Measurements from ENCODE around the gene ATP6V1G3. TPM values are rescaled to one million over a fixed set of nuclear protein-coding genes. Genes with fewer than 3 reads are reported as not detected.
A peak's percentile ranks its signal among the peaks of the same experiment; 100 is the strongest.

The ATP6V1G3 gene
- total and polyA plus RNA-seq, 9 of the 15 experiments (the other 6 are each of a cell fraction or from before 2014, with no cell fraction given) = 0.32 TPM; not detected in 8

GRCh38 chr1:198588845-198589244 is 48.4 kb upstream of the ATP6V1G3 start:
- no peaks in the 10 kb centered on the region for H3K9me1 ChIP-seq (ENCODE audit: control insufficient read depth, insufficient read depth, low read length)
- peaks cover 3% of the 10 kb centered on the region for H3K9me3 ChIP-seq (replicated peaks; ENCODE audit: control insufficient read depth, insufficient read depth, low read depth, low read length)
- no peaks in the 10 kb centered on the region for H3K36me3 ChIP-seq (ENCODE audit: control insufficient read depth, insufficient read depth, low read length)
- H3K4me2 ChIP-seq (ENCODE audit: insufficient read depth, low read length) = no peak overlapping the region
- no peaks in the 10 kb centered on the region for H3K4me1 ChIP-seq (replicated peaks in 1 of 2; ENCODE audit: control insufficient read depth in 2 of 2, insufficient read depth in 2 of 2, low read length in 2 of 2)
- H3K79me2 ChIP-seq (ENCODE audit: control insufficient read depth, insufficient read depth, low read length) = no peaks in the 10 kb centered on the region
- FAIRE-seq = no peak
- no TSS peak for BruUV-seq (replicated peaks)
- peak; percentile 60 for TF ChIP-seq RBM25 (IDR thresholded peaks at IDR 0.05; ENCODE audit: low read depth, low read length, severe bottlenecking)
- peak; percentile 96 for TF ChIP-seq ZNF507 (tag; conservative IDR thresholded peaks at IDR 0.05)
- TF ChIP-seq IRF1 (CRISPR knock-in tag; IDR thresholded peaks at IDR 0.05; ENCODE audit: borderline replicate concordance) = no peak
- 0 out of 4 replicates have a peak, but pooled peaks of 1 of the 2 experiments have one; percentile 13 for TF ChIP-seq TRIM24 (IDR thresholded peaks at IDR 0.05)
- no peak overlapping the region for H2AFZ ChIP-seq (ENCODE audit: low read depth, low read length)
- H3K27me3 ChIP-seq (ENCODE audit: control insufficient read depth in 2 of 2, insufficient read depth in 2 of 2, low read length in 2 of 2) = no peaks in the 10 kb centered on the region
- no peak overlapping the region for H3K4me3 ChIP-seq
- ChIA-PET CTCF (ENCODE audit: low intra/inter-chr PET ratio) (no interaction called here), POLR2A (interaction anchor here (0.9 kb wide), 1 partner anchor 21 kb away, joined by 3 read pairs; no protein-coding TSS in a partner anchor)
- no peak for DNase-seq (ENCODE audit: extremely low read depth in 1 of 4, low spot score in 3 of 4)
- no peak for ATAC-seq
- in situ Hi-C loops (cut with MboI) (no loop called here), intact Hi-C loops (cut with micrococcal nuclease) (no loop called here)
- H3K9ac ChIP-seq (ENCODE audit: insufficient read depth in 1 of 2, low read depth in 2 of 2, low read length in 2 of 2) = no peak overlapping the region
- no peaks in the 10 kb centered on the region for H4K20me1 ChIP-seq (replicated peaks; ENCODE audit: control insufficient read depth, insufficient read depth, low read length)
- no peak overlapping the region for H3K27ac ChIP-seq (ENCODE audit: extremely low read depth, low read depth, low read length)

GRCh38 chr1:198584163-198584562 is 43.7 kb upstream of the ATP6V1G3 start:
- H3K4me3 ChIP-seq = no peak overlapping the region
- H3K9ac ChIP-seq (ENCODE audit: insufficient read depth in 1 of 2, low read depth in 2 of 2, low read length in 2 of 2) = no peak overlapping the region
- H3K36me3 ChIP-seq (ENCODE audit: control insufficient read depth, insufficient read depth, low read length) = no peaks in the 10 kb centered on the region
- BruUV-seq (replicated peaks) = no TSS peak
- POLR2A ChIA-PET = no interaction called here
- CTCF ChIA-PET (ENCODE audit: low intra/inter-chr PET ratio) = no interaction called here
- ATAC-seq = no peak
- DNase-seq (ENCODE audit: extremely low read depth in 1 of 4, low spot score in 3 of 4) = no peak
- 73% methylated on average over 10 of the region's 26 CpGs for WGBS (ENCODE audit: insufficient coverage, low coverage, missing lambda C conversion rate)
- TF ChIP-seq PCBP1 (IDR thresholded peaks at IDR 0.05; ENCODE audit: low read depth, low read length, poor library complexity, severe bottlenecking) (no peak), ZBTB33 (CRISPR knock-in tag; IDR thresholded peaks at IDR 0.05) (0 out of 2 replicates have a peak, but pooled peaks have one; percentile 38), RAD21 (CRISPR knock-in tag; conservative IDR thresholded peaks at IDR 0.05 in 1 of 2, IDR thresholded peaks at IDR 0.05 in 1 of 2) (peak in 1 of 2 experiments; percentile 21; a peak in 2 of 4 replicates)
- no peak overlapping the region for H3K4me2 ChIP-seq (ENCODE audit: insufficient read depth, low read length)
- in situ Hi-C loops (cut with MboI) = no loop called here
- H4K20me1 ChIP-seq (replicated peaks; ENCODE audit: control insufficient read depth, insufficient read depth, low read length) = no peaks in the 10 kb centered on the region
- no peaks in the 10 kb centered on the region for H3K4me1 ChIP-seq (replicated peaks in 1 of 2; ENCODE audit: control insufficient read depth in 2 of 2, insufficient read depth in 2 of 2, low read length in 2 of 2)
- no peak overlapping the region for H2AFZ ChIP-seq (ENCODE audit: low read depth, low read length)
- H3K79me2 ChIP-seq (ENCODE audit: control insufficient read depth, insufficient read depth, low read length) = no peaks in the 10 kb centered on the region
- no peak overlapping the region for H3K27ac ChIP-seq (ENCODE audit: extremely low read depth, low read depth, low read length)
- H3K9me1 ChIP-seq (ENCODE audit: control insufficient read depth, insufficient read depth, low read length) = no peaks in the 10 kb centered on the region
- H3K9me3 ChIP-seq (replicated peaks; ENCODE audit: control insufficient read depth, insufficient read depth, low read depth, low read length) = peaks cover 3% of the 10 kb centered on the region
- no peaks in the 10 kb centered on the region for H3K27me3 ChIP-seq (ENCODE audit: control insufficient read depth in 2 of 2, insufficient read depth in 2 of 2, low read length in 2 of 2)
- intact Hi-C loops (cut with micrococcal nuclease) = no loop called here
- FAIRE-seq = no peak

Data from K562 (cell line).